GM15510 (cell line): ENCODE data around the gene PASK.

Experiments
- POLR2A ChIP-seq: IDR thresholded peaks from 3 replicates; pipeline ENCODE4 v1.6.1; 2011; ENCODE audit warnings: borderline replicate concordance; ENCODE audit not compliant: insufficient read length; ENCODE audit errors: extremely low read depth

PASK gene

DNA sequence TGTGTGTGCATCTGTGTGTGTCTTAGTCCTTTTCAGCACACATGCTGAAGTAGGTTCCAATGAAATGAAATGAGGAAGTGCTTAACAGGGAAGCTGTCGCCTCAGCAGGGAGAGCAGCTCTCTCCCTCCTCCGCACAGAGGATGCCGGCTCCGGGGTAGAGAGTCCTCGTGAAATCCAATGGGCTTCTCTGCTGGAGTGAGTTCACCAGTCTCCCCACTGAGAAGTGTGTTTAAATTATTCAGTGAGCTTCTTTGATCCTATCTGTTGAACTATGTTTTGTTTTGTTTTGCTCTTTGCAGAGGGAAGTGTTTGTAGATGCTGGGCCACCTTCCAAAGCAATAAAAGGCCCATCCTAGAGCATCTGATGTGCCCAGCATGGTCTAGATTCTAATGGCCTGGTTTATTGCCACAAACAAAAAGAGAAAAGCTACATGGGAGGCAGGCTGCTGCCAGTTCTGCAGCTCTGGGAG is 7.7 kb upstream of the PASK start:
- TF ChIP-seq POLR2A: no peak

DNA sequence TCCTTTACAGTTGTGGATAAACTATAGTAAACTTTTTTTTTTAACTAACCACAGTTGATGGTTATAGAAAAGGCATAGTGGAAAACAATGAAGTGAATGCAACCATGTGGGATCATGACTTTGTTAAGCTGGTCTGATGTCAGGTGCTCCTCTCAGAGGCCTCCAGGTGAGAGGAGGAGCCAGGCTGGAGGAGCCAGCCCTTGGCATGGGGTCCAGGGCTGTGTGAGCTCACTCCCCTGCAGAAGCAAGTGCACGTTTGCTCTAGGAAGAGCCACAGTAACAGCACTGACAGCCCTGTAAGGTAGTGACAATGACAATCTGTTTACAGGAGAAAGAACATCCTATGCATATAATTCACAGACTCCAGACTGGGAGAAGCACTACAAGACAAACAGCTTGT is 6.7 kb upstream of the PASK start:
- TF ChIP-seq POLR2A: no peak

DNA sequence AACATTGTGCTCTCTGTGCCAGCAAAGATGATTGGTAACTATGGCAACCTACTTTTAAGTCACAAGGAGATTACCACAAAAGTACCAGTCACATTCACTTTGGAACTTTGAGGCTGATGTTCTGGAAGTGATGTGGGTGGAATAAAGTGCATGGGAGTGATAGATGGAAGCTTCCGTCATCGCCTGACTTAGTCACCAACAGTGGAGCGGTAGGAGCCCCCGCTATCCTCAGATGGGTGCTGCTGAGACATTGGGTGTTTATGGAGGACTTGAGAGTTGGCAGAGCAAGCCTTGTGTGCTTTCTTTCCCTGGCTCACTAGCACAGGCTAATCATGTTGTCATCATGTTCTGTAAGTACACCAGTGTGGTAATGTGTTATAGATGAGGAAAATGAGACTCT is 5.6 kb upstream of the PASK start:
- TF ChIP-seq POLR2A: no peak

DNA sequence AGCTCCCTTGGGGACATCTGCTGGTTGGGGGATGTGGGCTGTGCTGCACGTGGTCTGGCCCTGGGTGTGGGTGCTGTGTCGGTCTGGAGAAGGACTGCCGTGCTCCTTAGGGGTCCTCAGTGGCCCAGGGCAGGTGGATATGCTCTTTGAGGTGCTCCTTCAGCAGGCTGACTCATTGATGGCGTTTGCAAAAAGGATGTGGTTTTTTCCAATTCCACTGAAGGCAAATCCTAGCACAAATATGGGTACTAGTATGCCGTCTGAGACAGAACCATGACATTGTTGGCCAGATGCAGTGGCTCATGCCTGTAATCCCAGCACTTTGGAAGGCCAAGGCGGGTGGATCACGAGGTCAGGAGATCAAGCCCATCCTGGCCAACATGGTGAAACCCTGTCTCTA is 4.3 kb upstream of the PASK start:
- TF ChIP-seq POLR2A: no peak

DNA sequence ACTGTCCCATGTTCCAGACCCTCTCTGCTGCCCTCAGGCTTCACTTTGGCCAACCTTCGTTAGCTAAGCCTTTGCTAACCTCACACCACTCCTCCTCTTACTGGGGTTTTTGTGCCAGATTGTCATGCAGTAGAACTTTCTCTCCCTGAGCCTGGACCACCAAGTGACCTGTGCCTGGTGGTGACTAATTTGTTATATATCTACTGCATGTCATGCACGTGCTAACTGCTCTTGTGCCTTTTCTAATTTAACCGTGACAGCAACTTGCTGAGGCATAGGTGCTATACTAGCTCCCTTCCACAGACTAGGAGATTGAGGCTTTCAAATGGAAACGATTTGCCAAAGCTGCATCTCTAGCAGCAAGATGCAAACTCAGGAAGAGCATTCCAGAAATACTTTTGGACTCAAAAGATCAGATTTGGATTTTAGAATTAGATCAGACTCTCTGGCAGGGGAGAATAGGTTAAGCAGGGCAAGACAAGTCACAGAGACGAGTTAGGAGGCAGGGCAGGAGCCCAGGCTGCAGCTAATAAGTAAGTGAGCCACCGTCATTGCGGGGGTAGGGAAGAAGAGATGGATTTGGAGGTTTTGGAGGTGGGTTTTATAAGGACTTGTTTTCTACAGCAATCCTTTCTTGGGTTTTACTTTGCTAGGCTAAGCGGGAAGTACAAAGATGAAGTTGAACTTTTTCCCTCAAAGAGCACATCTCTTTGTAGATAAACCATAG is 2.8 kb upstream of the PASK start:
- no peak for TF ChIP-seq POLR2A

DNA sequence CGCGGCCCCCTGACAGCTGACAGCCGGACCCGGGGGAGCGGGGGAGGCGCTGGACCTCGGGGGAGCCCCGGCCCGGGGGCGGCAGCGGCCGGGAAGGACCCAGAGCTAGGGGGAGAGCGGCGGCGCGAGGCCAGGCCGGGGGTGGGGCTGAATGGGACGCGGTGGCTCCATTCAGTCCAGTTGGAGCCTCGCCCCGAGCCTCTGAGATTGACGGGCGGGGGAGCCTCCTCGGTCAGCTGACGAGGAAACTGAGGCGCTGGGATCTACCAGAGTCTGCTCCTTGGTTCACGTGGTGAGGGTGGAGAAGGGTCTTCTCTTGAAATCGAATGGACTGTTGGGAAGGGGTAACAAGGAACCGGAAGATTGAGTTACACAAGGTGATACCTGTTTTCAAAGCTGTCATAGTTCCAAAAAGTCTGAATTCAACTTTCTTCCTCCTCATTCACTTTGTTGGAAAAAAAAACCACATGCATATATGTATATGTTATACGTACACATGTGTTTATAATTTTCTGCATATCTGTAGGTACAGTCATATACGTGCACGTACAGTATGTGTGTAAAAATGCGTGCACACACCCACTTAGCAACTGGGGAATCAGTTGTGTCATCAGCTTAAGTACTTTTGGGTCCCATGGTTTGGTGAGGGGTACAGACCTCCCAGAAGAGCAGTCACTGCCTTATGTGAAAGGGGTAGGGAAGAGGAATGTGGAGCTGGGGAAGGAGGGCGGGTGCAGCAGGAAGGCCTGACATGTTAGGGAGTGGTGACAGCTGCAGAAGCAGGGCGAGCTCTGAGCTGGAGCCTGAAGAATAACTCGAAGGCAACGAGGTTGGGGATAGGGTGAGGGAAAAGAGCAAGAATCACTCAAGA is 1.6 kb upstream of the PASK start:
- TF ChIP-seq POLR2A: no peak

DNA sequence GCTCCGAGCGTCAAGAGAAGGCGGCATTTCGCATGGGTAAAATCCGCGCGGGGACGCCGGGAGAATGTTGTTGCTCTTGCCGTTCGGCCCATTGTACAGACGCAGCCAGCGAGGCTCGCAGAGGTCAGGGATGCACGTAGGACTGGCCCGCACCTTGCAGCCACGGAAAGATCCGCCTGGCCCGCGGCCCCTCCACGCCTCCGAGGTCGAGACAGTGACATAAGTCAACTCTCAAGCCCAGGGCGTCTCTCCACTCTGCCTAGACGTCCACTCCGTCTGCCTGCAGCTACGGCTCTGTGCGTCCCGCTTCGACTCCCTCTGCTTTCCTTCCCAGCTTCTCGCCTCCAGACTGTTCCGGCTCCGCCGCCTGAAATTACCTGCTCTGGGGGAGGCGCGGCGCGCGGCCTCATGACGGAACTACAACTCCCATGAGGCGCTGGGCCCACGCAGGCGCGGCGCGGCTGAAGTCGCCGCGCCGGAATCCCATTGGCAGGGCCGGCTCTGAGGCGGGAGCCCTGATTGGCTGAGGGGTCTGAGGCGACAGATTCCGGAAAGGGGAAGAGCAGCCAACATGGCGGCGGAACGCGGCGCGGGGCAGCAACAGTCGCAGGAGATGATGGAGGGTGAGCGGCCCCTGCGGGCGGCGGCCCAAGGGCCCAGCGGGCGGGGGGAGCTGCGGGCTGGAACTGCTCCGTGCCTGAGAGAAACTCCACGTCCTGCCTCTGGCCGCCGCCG is 820 bp upstream of the PASK start, which contains the start of gene PPP1R7:
Gene PPP1R7 (plus strand): TSS at position 543 of the 735 bp plus-strand sequence. CDS start 29 bp downstream, at position 572.
- peak; percentile 85 for TF ChIP-seq POLR2A

DNA sequence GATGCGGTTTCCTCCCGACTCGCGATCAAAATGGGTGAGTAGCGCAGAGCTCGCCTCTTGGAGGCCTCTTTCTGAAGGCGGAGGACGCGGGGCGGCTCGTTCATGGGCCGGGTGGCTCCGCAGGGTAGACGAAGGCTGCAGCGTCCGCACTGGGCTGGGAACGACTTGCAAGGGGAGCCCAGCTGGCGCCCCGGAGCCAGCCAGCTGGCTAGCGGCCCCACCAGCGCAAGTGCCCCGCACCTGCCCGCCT is 328 bp upstream of the PASK start:
- no peak for TF ChIP-seq POLR2A

DNA sequence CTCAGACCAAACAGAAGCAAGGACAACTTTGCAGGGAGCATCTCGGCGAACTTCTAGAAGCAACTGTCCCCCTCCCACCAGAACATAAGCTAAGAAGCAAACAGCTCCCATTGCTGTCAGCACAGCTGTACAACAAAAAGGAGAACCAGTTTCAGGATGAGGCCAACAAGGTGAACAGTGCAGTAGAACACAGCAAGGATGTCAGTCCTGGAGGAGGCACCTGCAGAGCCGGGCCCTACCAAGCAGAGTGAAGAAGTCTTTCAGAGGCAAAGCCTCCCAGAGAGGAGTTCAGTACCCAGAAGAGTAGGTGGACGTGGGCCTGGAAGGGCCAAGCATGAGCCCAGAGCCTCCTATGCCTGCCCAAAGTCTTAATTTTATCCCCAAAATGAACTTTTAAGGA is 1.0 kb downstream of the PASK start:
- no peak for TF ChIP-seq POLR2A

DNA sequence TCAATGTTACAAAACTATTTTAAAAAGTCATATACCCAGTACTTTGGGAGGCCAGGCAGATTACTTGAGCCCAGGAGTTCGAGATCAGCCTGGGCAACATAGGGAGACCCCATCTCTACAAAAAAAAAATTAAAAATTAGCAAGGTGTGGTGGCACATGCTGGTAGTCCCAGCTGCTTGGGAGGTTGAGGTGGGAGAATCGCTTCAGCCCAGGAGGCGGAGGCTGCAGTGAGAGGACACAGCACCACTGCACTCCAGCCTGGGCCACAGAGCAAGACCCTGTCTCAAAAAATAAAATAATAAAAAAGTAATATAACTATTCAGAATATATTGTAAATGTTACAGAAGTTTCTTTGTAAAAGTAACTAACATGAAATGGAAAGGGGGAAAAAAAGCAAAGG is 1.9 kb downstream of the PASK start:
- TF ChIP-seq POLR2A: no peak

DNA sequence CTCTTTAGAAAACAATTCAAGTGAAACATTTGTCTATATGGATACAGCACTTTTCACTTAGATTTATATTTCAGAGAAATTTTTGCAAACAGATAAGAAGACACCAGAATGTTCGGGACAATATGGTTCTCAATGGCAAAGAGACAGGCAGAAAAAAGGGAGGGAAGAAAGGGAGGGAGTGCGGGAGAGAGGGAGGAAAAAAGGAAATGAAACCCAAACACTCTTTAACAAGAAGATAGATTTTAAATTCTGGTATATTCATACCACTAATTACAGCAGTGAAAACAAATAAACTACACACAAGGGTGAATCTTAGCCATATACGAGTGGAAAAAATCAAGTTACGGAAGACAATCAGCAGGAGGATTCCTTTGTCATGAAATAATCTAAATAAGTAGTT is 3.0 kb downstream of the PASK start:
- TF ChIP-seq POLR2A: no peak

DNA sequence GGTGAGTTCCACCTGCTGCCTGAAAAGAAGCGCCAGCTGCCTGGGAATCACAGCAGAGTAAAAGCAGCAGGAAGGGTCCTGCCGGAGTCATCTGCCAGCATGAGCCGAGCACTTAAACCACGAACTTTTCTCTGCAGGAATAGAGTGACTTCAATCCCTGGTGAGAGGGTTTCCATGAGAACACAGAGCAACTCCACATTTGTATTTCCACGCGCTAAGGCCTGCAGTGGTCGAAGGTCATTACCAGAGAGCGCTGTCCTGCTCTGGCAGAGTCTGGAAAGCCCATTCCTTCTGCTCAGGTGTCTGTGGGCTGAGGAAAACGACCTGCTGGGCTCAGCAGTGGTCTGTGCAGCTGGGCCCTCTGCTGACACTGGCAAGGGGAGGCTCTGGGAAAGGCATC is 6.7 kb downstream of the PASK start:
- no peak for TF ChIP-seq POLR2A

DNA sequence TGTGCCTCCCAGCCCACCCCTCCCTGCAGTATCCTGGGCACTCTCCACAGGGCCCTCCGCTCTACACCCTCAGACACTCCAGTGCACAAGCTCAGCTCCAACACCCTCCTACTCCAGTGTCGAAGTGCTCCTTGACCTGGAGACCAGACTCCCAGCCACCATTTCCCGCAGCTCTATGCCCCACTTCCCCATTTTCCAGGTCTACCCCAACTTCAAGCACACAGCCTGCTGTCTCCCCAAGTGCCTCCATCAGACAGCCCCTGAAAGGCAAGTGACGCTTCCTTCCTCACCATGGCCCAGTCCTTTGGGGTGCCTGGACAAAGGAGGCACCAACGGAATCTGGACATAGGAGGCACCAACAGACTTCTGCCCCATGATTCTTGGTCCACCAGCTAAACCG is 7.2 kb downstream of the PASK start:
- TF ChIP-seq POLR2A: no peak

DNA sequence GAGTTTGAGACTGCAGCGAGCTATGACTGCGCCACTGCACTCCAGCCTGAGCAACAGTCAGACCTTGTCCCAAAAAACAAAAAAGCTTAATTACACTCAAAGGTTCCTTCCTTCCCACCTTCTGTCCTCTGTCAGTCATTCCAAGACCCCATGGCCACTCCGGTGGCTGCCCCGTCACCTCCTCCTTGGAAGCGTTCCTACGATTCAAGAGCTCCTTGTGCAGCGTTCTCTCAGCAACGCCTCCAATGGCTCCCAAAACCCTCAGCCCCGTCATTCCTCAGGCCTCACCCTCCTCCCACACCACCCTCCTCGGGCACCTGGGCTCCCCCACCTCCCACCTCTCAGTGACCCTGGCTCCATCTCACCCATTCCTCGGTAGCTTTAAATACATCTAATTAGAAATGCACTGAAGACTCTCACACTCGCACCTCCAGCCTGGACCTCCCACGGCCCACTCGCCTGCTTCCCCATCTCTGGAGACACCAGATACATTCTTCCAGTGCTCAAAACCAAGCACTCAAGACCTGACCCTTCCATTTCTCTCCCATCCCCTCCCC is 8.0 kb downstream of the PASK start:
- no peak for TF ChIP-seq POLR2A

DNA sequence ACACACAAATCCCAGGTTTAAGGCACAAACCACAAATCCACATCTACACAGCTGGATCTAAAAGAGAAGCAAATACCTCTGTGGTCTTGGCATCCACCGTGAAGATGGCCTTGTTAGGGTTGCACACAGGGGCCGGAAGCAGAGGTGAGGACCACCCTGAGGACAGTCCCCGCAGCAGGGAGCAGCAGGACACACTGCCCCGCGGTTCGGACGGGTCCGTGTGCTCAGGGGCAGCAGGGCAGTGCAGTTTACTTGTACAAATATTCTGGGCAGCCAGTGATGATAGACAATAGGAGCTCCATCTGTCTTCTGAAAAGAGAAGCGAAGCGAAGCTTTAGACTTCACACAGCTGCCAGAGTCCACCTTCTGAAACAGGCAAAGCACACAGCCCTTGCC is 8.8 kb downstream of the PASK start:
- no peak for TF ChIP-seq POLR2A
